Uterus (tissue), 4 donors: ENCODE results near the gene IZUMO3. TPM values are rescaled to one million over a fixed set of nuclear protein-coding genes. Genes with fewer than 3 reads are reported as not detected.
"Not testable (repeated sequence)": the region's sequence is repeated elsewhere in the genome, so short reads cannot be mapped to it uniquely, and the experiment has no call there.

Experiments used
- DNase-seq, 2 donors: peaks; one replicate each; pipeline ENCODE4 v3.0.0-alpha.2; 2019 to 2020
- H3K27ac ChIP-seq, 2 donors: fragments of 200-600 bp; sonication (generic); 1 replicate in 1 of 2; 2 replicates in 1 of 2; pipeline ENCODE4 v1.5.1; 2016 to 2018
- H3K27me3 ChIP-seq, 2 donors: fragments of 200-600 bp; sonication (generic); one replicate each; pipeline ENCODE4 v1.5.1; 2018 to 2019; ENCODE audit warnings: control low read depth in 1 of 2
- H3K36me3 ChIP-seq, 2 donors: fragments of 200-600 bp; sonication (generic); one replicate each; pipeline ENCODE4 v1.5.1; 2019; ENCODE audit warnings: control low read depth in 1 of 2
- H3K4me1 ChIP-seq, 2 donors: fragments of 200-600 bp; sonication (generic); one replicate each; pipeline ENCODE4 v1.5.1; 2018 to 2019; ENCODE audit warnings: control low read depth in 1 of 2
- H3K4me3 ChIP-seq, 2 donors: fragments of 200-600 bp; sonication (generic); 1 replicate in 1 of 2; 2 replicates in 1 of 2; pipeline ENCODE4 v1.5.1; 2018 to 2019; ENCODE audit warnings: mild to moderate bottlenecking in 1 of 2
- H3K9me3 ChIP-seq, 2 donors: fragments of 200-600 bp; sonication (generic); one replicate each; pipeline ENCODE4 v1.5.1; 2019; ENCODE audit warnings: control low read depth in 1 of 2
- POLR2A ChIP-seq, 2 donors: fragments of 450-650 bp; IDR thresholded peaks; one replicate each; pipeline ENCODE4 v1.6.1; 2016; ENCODE audit warnings: antibody characterized with exemption in 2 of 2, mild to moderate bottlenecking in 1 of 2, moderate library complexity in 1 of 2
- intact Hi-C: fragments of 100-400 bp; cut with DNase I; formaldehyde crosslinking; loops from one replicate; pipeline ENCODE4 v1.15.1; 2023; ENCODE audit warnings: low total_unique reads
- total RNA-seq, 4 donors: library from RNA; depleted of rRNA in 3 of 4; stranded (reverse); fragments of >200 nt in 3 of 4; gene quantifications; one replicate each; pipeline versions ENCODE4 v1.1.0 to v1.2.4, GENCODE V29; 2014 to 2023
- TF ChIP-seq, protein P1 (sequence below), 4 experiments: fragments of 200-600 bp in 2 of 4; fragments of 450-650 bp in 2 of 4; sonication (generic) in 2 of 4; IDR thresholded peaks; one replicate each; pipeline ENCODE4 v1.5.1; 2016 to 2019; ENCODE audit warnings: antibody characterized with exemption in 4 of 4, mild to moderate bottlenecking in 2 of 4, moderate library complexity in 1 of 4
- donor health status: DM: yes; HTN: yes; CAD: no.

The IZUMO3 gene, protein sequence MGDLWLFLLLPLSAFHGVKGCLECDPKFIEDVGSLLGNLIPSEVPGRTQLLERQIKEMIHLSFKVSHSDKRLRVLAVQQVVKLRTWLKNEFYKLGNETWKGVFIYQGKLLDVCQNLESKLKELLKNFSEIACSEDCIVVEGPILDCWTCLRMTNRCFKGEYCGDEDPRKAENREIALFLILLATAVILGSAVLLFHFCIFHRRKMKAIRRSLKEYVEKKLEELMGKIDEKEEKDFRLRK
- not detected for total RNA-seq

DNA sequence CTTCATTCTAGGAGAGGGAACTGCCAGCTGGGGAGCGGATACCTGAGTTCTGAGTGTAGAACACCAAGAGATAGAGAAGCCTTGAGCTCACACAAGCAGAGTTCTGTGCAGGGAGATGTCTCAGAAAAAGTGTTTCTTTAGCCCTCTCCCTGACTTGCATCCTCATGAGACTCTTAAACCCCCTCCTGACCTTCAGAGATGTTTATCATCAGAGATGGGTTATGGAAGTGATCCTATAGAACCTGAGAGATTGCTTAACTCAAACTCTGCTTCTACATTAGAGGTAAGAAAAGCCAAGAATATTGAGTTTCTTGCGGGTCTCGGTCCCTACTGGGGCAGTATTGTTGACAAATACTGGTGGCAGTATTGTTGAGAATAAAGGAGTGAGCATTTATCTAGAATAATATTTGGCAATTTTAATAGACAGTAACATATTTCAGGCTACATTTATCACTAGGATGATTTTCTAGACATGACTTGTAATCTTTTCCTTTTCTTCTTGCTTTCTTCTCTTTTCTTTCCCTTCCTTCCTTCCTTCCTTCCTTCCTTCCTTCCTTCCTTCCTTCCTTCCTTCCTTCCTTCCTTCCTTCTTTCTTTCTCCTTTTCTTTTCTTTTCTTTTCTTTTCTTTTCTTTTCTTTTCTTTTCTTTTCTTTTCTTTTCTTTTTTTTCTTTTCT is at the start of gene IZUMO3:
Gene IZUMO3 (minus strand): TSS at position 51 of the 676 bp plus-strand sequence. CDS start 248 bp downstream, outside the sequence.
- Histone ChIP-seq H3K36me3 (no peaks in the 10 kb centered on the region), H3K27me3 (no peaks in the 10 kb centered on the region), H3K9me3 (no peaks in the 10 kb centered on the region), H3K4me3 (no peak within 1 kb of the TSS), H3K4me1 (no peaks in the 10 kb centered on the region), H3K27ac (no peak within 1 kb of the TSS)
- intact Hi-C loops: no loop called here
- no peak for DNase-seq
- no peak for TF ChIP-seq POLR2A (IDR thresholded peaks at IDR 0.05)

DNA sequence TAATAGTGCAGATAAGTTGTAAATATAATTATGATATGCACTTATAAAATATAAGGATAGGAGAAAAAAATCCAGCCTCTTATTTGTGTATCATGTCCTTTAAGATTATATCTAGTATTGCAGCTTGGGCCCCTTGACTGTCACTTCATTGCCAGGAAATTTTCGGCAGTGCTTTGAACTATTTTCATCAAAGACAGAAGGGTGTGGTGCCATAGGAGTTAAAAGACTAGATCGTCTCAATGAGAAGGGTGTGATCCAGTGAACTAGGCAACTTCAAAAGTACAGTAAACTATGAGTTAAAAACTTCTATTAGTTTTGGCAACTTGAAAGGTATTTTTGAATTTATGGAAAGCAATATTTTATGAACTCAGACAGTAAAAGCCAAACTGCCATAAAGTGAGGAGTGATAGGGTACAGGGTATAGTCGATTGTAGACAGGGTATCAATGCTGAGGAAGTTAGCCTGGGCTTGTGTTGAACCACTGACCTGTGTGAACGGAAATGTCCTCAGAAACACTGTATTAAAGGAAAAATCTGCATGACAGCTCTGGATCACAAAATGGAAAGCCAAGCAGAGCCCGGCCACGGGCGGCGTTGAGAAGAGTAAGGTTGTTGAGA is 48.6 kb upstream of the IZUMO3 start:
- Histone ChIP-seq H3K4me1 (no peaks in the 10 kb centered on the region), H3K4me3 (no peak overlapping the region), H3K27ac (no peak overlapping the region), H3K27me3 (no peaks in the 10 kb centered on the region), H3K36me3 (no peaks in the 10 kb centered on the region), H3K9me3 (no peaks in the 10 kb centered on the region)
- no peak for DNase-seq
- intact Hi-C loops: no loop called here
- TF ChIP-seq POLR2A (IDR thresholded peaks at IDR 0.05): no peak
- TF ChIP-seq, protein P1, sequence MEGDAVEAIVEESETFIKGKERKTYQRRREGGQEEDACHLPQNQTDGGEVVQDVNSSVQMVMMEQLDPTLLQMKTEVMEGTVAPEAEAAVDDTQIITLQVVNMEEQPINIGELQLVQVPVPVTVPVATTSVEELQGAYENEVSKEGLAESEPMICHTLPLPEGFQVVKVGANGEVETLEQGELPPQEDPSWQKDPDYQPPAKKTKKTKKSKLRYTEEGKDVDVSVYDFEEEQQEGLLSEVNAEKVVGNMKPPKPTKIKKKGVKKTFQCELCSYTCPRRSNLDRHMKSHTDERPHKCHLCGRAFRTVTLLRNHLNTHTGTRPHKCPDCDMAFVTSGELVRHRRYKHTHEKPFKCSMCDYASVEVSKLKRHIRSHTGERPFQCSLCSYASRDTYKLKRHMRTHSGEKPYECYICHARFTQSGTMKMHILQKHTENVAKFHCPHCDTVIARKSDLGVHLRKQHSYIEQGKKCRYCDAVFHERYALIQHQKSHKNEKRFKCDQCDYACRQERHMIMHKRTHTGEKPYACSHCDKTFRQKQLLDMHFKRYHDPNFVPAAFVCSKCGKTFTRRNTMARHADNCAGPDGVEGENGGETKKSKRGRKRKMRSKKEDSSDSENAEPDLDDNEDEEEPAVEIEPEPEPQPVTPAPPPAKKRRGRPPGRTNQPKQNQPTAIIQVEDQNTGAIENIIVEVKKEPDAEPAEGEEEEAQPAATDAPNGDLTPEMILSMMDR (IDR thresholded peaks at IDR 0.05): no peak

DNA sequence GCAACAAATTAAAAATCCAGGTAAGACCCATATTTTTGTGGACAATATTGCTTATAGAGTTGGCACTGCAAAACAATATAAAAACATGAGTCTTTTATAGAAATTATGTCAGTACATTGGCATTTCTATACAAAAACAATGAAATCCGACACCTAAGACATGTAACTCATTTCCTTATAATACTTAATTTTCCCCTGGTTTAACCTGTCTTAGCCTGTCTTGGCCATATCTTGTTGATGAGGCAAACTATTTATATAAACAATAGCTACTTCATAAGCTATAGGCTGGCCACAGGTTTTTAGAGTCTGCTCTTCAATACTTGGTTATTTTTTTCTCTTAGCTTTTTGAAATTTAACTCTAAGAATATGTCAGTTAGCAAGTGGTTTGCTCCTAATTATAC is 44.7 kb upstream of the IZUMO3 start:
- Histone ChIP-seq H3K9me3 (no peaks in the 10 kb centered on the region), H3K36me3 (no peaks in the 10 kb centered on the region), H3K4me1 (no peaks in the 10 kb centered on the region), H3K27ac (no peak overlapping the region), H3K27me3 (no peaks in the 10 kb centered on the region), H3K4me3 (no peak overlapping the region)
- intact Hi-C loops: no loop called here
- no peak for DNase-seq
- TF ChIP-seq POLR2A (IDR thresholded peaks at IDR 0.05): no peak
- TF ChIP-seq, protein P1 (IDR thresholded peaks at IDR 0.05): no peak

DNA sequence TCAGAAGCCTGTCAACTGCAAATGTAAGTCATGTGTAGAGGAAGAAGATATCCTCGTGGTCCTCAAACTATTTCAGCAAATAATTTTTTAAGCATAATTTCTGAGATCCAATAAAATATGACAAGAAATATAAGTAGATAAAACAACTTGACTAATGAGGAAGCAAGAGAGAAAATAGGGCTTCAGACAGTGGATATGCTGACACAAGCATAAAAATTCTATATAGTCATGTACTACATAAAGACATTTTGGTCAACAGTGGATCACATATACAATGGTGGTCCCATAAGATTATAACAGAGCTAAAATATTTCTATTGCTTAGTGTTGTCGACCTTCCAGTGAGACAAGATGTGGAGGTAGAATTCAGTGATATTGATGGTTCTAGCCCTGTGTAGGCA is 42.2 kb upstream of the IZUMO3 start:
- TF ChIP-seq, protein P1 (IDR thresholded peaks at IDR 0.05): no peak
- TF ChIP-seq POLR2A (IDR thresholded peaks at IDR 0.05): no peak
- no peak for DNase-seq
- Histone ChIP-seq H3K9me3 (no peaks in the 10 kb centered on the region), H3K4me3 (no peak overlapping the region), H3K36me3 (no peaks in the 10 kb centered on the region), H3K27ac (no peak overlapping the region), H3K4me1 (no peaks in the 10 kb centered on the region), H3K27me3 (no peaks in the 10 kb centered on the region)
- intact Hi-C loops: no loop called here

DNA sequence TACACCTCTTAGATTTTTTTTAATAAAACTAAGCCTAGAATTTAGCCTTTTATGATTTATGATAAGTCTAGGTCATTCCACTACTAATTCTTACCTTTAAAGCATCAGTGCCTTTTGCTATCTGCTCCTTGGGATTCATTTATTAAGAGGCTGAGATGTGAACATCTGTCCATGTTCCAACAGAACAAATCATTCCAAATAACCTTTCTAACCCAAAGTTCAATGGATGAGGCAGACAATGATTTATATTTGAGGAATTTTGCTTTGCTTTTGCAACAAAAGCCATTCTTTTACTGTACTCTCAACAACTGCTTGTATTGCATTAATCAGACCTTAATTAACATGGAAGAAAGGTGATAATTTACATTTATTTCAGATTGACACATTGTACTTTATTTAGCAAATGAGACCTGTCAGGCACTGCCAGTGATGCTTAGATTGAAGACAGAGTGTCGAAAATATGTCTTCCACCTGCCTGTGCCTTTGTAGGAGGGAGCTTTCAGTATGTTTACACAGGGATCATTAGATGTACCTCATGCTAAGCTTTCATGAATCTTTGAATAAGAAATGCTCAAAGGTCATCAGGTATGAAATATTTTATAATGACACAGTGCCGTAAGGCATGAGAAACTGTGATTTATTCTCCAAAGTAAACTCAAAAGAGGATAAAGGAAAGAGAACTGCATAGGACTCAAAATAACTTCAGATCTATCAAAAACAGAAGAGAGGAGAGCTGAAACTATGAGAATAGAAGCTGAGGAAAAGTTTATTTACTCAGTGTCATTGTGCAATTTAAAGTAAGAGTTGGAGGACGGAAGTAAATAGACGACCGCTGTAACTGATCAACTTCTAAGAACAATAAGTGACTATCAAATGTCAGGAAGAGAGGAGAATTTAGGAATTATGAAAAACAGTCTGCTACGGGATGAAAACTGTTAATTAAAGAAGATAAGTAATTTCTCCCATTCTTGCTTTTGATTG is 36.7 kb upstream of the IZUMO3 start:
- Histone ChIP-seq H3K4me1 (no peaks in the 10 kb centered on the region), H3K36me3 (no peaks in the 10 kb centered on the region), H3K27me3 (no peaks in the 10 kb centered on the region), H3K27ac (no peak overlapping the region), H3K4me3 (no peak overlapping the region), H3K9me3 (no peaks in the 10 kb centered on the region)
- TF ChIP-seq POLR2A (IDR thresholded peaks at IDR 0.05): no peak
- TF ChIP-seq, protein P1 (IDR thresholded peaks at IDR 0.05): no peak
- intact Hi-C loops: no loop called here
- DNase-seq: no peak

DNA sequence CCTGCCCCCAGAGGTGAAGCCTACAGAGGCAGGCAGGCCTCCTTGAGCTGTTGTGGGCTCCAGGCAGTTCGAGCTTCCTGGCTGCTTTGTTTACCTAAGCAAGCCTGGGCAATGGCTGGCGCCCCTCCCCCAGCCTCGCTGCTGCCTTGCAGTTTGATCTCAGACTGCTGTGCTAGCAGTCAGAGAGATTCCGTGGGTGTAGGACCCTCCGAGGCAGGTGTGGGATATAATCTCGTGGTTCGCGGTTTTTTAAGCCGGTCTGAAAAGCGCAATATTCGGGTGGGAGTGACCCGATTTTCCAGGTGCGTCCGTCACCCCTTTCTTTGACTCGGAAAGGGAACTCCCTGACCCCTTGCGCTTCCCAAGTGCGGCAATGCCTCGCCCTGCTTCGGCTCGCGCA is 34.3 kb upstream of the IZUMO3 start:
- H3K27ac ChIP-seq, H3K36me3 ChIP-seq, H3K27me3 ChIP-seq, H3K4me1 ChIP-seq, DNase-seq, intact Hi-C loops, H3K9me3 ChIP-seq, H3K4me3 ChIP-seq: not testable (repeated sequence)
